DND-41 (cell line): ENCODE data around the gene PTPRG.

Source experiments
- CTCF ChIP-seq: IDR thresholded peaks from 2 replicates; pipeline ENCODE4 v1.5.1; 2012; ENCODE audit warnings: borderline replicate concordance, low read length, moderate library complexity, mild to moderate bottlenecking; ENCODE audit not compliant: poor library complexity, severe bottlenecking; ENCODE audit errors: extremely low read depth
- EZH2 ChIP-seq: IDR thresholded peaks from 3 replicates; pipeline ENCODE4 v1.6.1; 2012; ENCODE audit warnings: borderline replicate concordance, low read depth, mild to moderate bottlenecking, moderate library complexity, low read length, inconsistent platforms; ENCODE audit not compliant: severe bottlenecking

GRCh38 chr3:61960976-61961375 is 399.6 kb downstream of the PTPRG start:
- TF ChIP-seq CTCF: no peak
- TF ChIP-seq EZH2: no peak
